WTC11 (cell line): ENCODE results near the gene SH3PXD2A. TPM values are rescaled to one million over a fixed set of nuclear protein-coding genes. Genes with fewer than 3 reads are reported as not detected.

Experiments used
- ATAC-seq: fragments of 200-7000 bp; cut with Tn5 transposase; 2 replicates; pipeline ENCODE4 v1.10.0; 2021; ENCODE audit warnings: mild to moderate bottlenecking, moderate library complexity
- CTCF ChIA-PET: fragments of 300-600 bp; sonication (Branson Sonifier 250); formaldehyde crosslinking; loops from one replicate; lab custom pipeline; 2021; ENCODE audit warnings: antibody characterized with exemption; lab: Charles Lee
- POLR2A ChIA-PET: fragments of 350-600 bp; sonication (Branson Sonifier 250); formaldehyde crosslinking; loops from one replicate; lab custom pipeline; 2021; ENCODE audit warnings: antibody characterized with exemption; lab: Charles Lee
- DNase-seq: peaks from one replicate; pipeline ENCODE4 v3.0.0; 2021; ENCODE audit warnings: low spot score
- H3K27ac Mint-ChIP-seq: 2 replicates; pipeline ENCODE4 v1.8.0; 2021; ENCODE audit warnings: mixed read lengths
- H3K27me3 Mint-ChIP-seq: 2 replicates; pipeline ENCODE4 v1.8.0; 2021; ENCODE audit warnings: low read depth, mild to moderate bottlenecking, moderate library complexity, mixed read lengths
- H3K36me3 Mint-ChIP-seq: 2 replicates; pipeline ENCODE4 v1.8.0; 2021; ENCODE audit warnings: mixed read lengths
- H3K4me1 Mint-ChIP-seq: 2 replicates; pipeline ENCODE4 v1.8.0; 2022; ENCODE audit warnings: mixed read lengths
- H3K4me3 Mint-ChIP-seq: 2 replicates; pipeline ENCODE4 v1.8.0; 2021; ENCODE audit warnings: mild to moderate bottlenecking, moderate library complexity, mixed read lengths
- H3K9me3 Mint-ChIP-seq: 2 replicates; pipeline ENCODE4 v1.8.0; 2021; ENCODE audit warnings: mixed read lengths
- ELF4 ChIP-seq: sonication (generic); formaldehyde crosslinking; IDR thresholded peaks from 2 replicates; pipeline ENCODE4 v1.8.1; 2022; ENCODE audit warnings: low read depth, mild to moderate bottlenecking, moderate library complexity, missing genetic modification reagents
- ETV6 ChIP-seq: sonication (generic); formaldehyde crosslinking; IDR thresholded peaks from 2 replicates; pipeline ENCODE4 v1.8.1; 2022; ENCODE audit warnings: mild to moderate bottlenecking, missing genetic modification reagents
- GABPB1 ChIP-seq: sonication (generic); formaldehyde crosslinking; IDR thresholded peaks from 2 replicates; pipeline ENCODE4 v1.8.1; 2023; ENCODE audit warnings: mild to moderate bottlenecking, missing genetic modification reagents
- GTF2I ChIP-seq: fragments of 250-450 bp; sonication (Bioruptor Pico); conservative IDR thresholded peaks from 2 replicates; pipeline ENCODE4 v1.4.0; 2021; ENCODE audit warnings: mild to moderate bottlenecking
- HMGA2 ChIP-seq: fragments of 250-450 bp; sonication (Bioruptor Pico); IDR thresholded peaks from 2 replicates; pipeline ENCODE4 v1.4.0; 2021; ENCODE audit warnings: mild to moderate bottlenecking, moderate library complexity
- NFATC4 ChIP-seq: fragments of 250-450 bp; sonication (Bioruptor Pico); IDR thresholded peaks from 2 replicates; pipeline ENCODE4 v1.9.0; 2021; ENCODE audit warnings: mild to moderate bottlenecking
- NR1H2 ChIP-seq: sonication (generic); formaldehyde crosslinking; IDR thresholded peaks from 2 replicates; pipeline ENCODE4 v1.9.0; 2021; ENCODE audit warnings: mild to moderate bottlenecking, moderate library complexity, missing genetic modification reagents
- NR2C2 ChIP-seq: sonication (generic); formaldehyde crosslinking; IDR thresholded peaks from 2 replicates; pipeline ENCODE4 v1.8.0; 2022; ENCODE audit warnings: mild to moderate bottlenecking, missing genetic modification reagents
- SMAD3 ChIP-seq: sonication (generic); formaldehyde crosslinking; IDR thresholded peaks from 2 replicates; pipeline ENCODE4 v1.8.0; 2022; ENCODE audit warnings: missing genetic modification reagents, mild to moderate bottlenecking, borderline replicate concordance
- SP1 ChIP-seq: sonication (generic); formaldehyde crosslinking; conservative IDR thresholded peaks from 2 replicates; pipeline ENCODE4 v1.8.1; 2022; ENCODE audit warnings: missing genetic modification reagents
- TCF7 ChIP-seq: sonication (generic); formaldehyde crosslinking; IDR thresholded peaks from 2 replicates; pipeline ENCODE4 v1.8.0; 2022; ENCODE audit warnings: mild to moderate bottlenecking, low read depth, missing genetic modification reagents, moderate library complexity
- ZBTB21 ChIP-seq: sonication (generic); formaldehyde crosslinking; IDR thresholded peaks from 2 replicates; pipeline ENCODE4 v1.8.1; 2023; ENCODE audit warnings: mild to moderate bottlenecking, missing genetic modification reagents, borderline replicate concordance
- ZNF121 ChIP-seq: sonication (generic); formaldehyde crosslinking; IDR thresholded peaks from 2 replicates; pipeline ENCODE4 v1.8.0; 2023; ENCODE audit warnings: missing genetic modification reagents
- ZNF219 ChIP-seq: sonication (generic); formaldehyde crosslinking; IDR thresholded peaks from 2 replicates; pipeline ENCODE4 v1.8.0; 2023; ENCODE audit warnings: missing genetic modification reagents, mild to moderate bottlenecking, borderline replicate concordance
- ZNF423 ChIP-seq: fragments of 250-450 bp; sonication (Bioruptor Pico); IDR thresholded peaks from 2 replicates; pipeline ENCODE4 v2.1.2; 2022; ENCODE audit warnings: mild to moderate bottlenecking, moderate library complexity
- total RNA-seq: library from RNA; stranded (reverse); gene quantifications from 3 replicates; pipeline ENCODE4 v1.2.3, GENCODE V29; 2021
- TF ChIP-seq, protein P1 (sequence below): sonication (generic); formaldehyde crosslinking; IDR thresholded peaks from 2 replicates; pipeline ENCODE4 v1.8.0; 2022; ENCODE audit warnings: mild to moderate bottlenecking, missing genetic modification reagents
- TF ChIP-seq, protein P2 (sequence below): sonication (generic); formaldehyde crosslinking; IDR thresholded peaks from 2 replicates; pipeline ENCODE4 v1.8.1; 2022; ENCODE audit warnings: mild to moderate bottlenecking, moderate library complexity, missing genetic modification reagents
- TF ChIP-seq, protein P3 (sequence below): sonication (generic); formaldehyde crosslinking; IDR thresholded peaks from 2 replicates; pipeline ENCODE4 v1.8.1; 2023; ENCODE audit warnings: mild to moderate bottlenecking, missing genetic modification reagents, borderline replicate concordance
- TF ChIP-seq, protein P4 (sequence below): sonication (generic); formaldehyde crosslinking; IDR thresholded peaks from 2 replicates; pipeline ENCODE4 v1.8.0; 2022; ENCODE audit warnings: missing genetic modification reagents
- TF ChIP-seq, protein P5 (sequence below): sonication (generic); formaldehyde crosslinking; IDR thresholded peaks from 2 replicates; pipeline ENCODE4 v1.8.1; 2023; ENCODE audit warnings: mild to moderate bottlenecking, missing genetic modification reagents, moderate library complexity

Gene SH3PXD2A
- total RNA-seq, 1 experiment from 2014 or later, result 15.7 TPM

DNA sequence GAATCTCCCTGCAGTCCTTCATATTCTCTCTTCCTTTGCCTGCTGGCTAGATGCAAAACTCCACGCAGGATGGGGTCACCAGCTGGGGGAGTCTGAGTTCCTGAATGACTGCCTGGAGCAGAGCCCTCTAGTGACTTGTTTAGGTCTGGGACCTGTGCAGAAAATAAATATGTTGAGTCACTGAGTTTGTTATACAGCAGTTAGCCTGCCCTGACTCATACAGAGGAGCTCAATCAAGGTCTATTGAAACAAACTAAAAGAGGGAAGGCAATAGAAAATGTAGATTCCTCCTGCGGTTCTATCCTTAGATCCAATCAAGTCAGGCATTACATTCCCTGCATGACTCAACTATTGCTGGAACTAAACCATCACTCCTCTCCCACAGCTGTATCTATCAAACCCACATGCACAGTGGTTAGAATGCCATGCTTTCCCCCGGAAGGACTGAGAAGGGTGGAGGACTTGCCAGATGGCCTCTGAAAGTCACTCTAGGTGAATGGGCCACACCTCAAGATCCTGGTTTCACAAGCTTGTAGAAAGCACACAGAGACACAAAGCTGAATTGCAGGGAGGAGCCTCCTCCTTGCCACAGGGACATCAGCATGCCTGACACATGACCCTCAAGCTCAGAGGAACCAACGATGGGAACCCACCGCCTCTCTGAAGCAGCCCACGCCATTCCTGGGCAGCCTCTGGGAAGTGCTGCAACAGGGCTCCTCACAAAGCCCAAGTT lies 73.9 kb downstream of the SH3PXD2A start:
- DNase-seq, result no peak
- Mint-ChIP-seq H3K36me3 (no peaks in the 10 kb centered on the region), H3K9me3 (no peaks in the 10 kb centered on the region), H3K4me1 (peaks cover 19% of the 10 kb centered on the region; the same call in 1 of the 2 replicates)
- TF ChIP-seq, protein P1, sequence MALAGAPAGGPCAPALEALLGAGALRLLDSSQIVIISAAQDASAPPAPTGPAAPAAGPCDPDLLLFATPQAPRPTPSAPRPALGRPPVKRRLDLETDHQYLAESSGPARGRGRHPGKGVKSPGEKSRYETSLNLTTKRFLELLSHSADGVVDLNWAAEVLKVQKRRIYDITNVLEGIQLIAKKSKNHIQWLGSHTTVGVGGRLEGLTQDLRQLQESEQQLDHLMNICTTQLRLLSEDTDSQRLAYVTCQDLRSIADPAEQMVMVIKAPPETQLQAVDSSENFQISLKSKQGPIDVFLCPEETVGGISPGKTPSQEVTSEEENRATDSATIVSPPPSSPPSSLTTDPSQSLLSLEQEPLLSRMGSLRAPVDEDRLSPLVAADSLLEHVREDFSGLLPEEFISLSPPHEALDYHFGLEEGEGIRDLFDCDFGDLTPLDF (CRISPR knock-in tag), result no peak
- TF ChIP-seq ZBTB21 (CRISPR knock-in tag) (no peak), ETV6 (CRISPR knock-in tag) (no peak), GTF2I (no peak), ZNF423 (CRISPR knock-in tag) (no peak), GABPB1 (no peak; the same call in 1 of the 2 replicates), TCF7 (CRISPR knock-in tag) (no peak), NFATC4 (CRISPR knock-in tag) (no peak), NR2C2 (CRISPR knock-in tag) (no peak), ELF4 (CRISPR knock-in tag) (no peak), ZNF121 (CRISPR knock-in tag) (no peak), ZNF219 (no peak), SMAD3 (CRISPR knock-in tag) (no peak), SP1 (no peak), HMGA2 (no peak), NR1H2 (CRISPR knock-in tag) (no peak)
- TF ChIP-seq, protein P2, sequence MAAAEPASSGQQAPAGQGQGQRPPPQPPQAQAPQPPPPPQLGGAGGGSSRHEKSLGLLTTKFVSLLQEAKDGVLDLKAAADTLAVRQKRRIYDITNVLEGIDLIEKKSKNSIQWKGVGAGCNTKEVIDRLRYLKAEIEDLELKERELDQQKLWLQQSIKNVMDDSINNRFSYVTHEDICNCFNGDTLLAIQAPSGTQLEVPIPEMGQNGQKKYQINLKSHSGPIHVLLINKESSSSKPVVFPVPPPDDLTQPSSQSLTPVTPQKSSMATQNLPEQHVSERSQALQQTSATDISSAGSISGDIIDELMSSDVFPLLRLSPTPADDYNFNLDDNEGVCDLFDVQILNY (CRISPR knock-in tag), result no peak
- TF ChIP-seq, protein P3, sequence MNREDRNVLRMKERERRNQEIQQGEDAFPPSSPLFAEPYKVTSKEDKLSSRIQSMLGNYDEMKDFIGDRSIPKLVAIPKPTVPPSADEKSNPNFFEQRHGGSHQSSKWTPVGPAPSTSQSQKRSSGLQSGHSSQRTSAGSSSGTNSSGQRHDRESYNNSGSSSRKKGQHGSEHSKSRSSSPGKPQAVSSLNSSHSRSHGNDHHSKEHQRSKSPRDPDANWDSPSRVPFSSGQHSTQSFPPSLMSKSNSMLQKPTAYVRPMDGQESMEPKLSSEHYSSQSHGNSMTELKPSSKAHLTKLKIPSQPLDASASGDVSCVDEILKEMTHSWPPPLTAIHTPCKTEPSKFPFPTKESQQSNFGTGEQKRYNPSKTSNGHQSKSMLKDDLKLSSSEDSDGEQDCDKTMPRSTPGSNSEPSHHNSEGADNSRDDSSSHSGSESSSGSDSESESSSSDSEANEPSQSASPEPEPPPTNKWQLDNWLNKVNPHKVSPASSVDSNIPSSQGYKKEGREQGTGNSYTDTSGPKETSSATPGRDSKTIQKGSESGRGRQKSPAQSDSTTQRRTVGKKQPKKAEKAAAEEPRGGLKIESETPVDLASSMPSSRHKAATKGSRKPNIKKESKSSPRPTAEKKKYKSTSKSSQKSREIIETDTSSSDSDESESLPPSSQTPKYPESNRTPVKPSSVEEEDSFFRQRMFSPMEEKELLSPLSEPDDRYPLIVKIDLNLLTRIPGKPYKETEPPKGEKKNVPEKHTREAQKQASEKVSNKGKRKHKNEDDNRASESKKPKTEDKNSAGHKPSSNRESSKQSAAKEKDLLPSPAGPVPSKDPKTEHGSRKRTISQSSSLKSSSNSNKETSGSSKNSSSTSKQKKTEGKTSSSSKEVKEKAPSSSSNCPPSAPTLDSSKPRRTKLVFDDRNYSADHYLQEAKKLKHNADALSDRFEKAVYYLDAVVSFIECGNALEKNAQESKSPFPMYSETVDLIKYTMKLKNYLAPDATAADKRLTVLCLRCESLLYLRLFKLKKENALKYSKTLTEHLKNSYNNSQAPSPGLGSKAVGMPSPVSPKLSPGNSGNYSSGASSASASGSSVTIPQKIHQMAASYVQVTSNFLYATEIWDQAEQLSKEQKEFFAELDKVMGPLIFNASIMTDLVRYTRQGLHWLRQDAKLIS (CRISPR knock-in tag), result no peak
- TF ChIP-seq, protein P4, sequence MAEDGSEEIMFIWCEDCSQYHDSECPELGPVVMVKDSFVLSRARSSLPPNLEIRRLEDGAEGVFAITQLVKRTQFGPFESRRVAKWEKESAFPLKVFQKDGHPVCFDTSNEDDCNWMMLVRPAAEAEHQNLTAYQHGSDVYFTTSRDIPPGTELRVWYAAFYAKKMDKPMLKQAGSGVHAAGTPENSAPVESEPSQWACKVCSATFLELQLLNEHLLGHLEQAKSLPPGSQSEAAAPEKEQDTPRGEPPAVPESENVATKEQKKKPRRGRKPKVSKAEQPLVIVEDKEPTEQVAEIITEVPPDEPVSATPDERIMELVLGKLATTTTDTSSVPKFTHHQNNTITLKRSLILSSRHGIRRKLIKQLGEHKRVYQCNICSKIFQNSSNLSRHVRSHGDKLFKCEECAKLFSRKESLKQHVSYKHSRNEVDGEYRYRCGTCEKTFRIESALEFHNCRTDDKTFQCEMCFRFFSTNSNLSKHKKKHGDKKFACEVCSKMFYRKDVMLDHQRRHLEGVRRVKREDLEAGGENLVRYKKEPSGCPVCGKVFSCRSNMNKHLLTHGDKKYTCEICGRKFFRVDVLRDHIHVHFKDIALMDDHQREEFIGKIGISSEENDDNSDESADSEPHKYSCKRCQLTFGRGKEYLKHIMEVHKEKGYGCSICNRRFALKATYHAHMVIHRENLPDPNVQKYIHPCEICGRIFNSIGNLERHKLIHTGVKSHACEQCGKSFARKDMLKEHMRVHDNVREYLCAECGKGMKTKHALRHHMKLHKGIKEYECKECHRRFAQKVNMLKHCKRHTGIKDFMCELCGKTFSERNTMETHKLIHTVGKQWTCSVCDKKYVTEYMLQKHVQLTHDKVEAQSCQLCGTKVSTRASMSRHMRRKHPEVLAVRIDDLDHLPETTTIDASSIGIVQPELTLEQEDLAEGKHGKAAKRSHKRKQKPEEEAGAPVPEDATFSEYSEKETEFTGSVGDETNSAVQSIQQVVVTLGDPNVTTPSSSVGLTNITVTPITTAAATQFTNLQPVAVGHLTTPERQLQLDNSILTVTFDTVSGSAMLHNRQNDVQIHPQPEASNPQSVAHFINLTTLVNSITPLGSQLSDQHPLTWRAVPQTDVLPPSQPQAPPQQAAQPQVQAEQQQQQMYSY, result no peak
- TF ChIP-seq, protein P5, sequence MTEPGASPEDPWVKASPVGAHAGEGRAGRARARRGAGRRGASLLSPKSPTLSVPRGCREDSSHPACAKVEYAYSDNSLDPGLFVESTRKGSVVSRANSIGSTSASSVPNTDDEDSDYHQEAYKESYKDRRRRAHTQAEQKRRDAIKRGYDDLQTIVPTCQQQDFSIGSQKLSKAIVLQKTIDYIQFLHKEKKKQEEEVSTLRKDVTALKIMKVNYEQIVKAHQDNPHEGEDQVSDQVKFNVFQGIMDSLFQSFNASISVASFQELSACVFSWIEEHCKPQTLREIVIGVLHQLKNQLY, result no peak
- TF ChIP-seq, all 79 proteins: peak for 0
- Mint-ChIP-seq H3K27ac (no peak overlapping the region), H3K27me3 (no peaks in the 10 kb centered on the region), H3K4me3 (no peak overlapping the region)
- peak; percentile 75 for ATAC-seq
- POLR2A ChIA-PET, result interaction anchor here (0.7 to 1.6 kb wide), 3 partner anchors 9 to 73 kb away, joined by 3 to 5 read pairs (median 3); no protein-coding TSS in a partner anchor
- CTCF ChIA-PET, result interaction anchor here (0.6 to 3.8 kb wide), 18 partner anchors 8 to 75 kb away, joined by 3 to 14 read pairs (median 5); partner anchors contain the start of gene SH3PXD2A
